ENCODE results near the gene SPEN. TPM values are rescaled to one million over a fixed set of nuclear protein-coding genes. Genes with fewer than 3 reads are reported as not detected.
A peak's percentile ranks its signal among the peaks of the same experiment; 100 is the strongest.

Gene SPEN
- total RNA-seq, 1 experiment from 2014 or later: 20.1 TPM

DNA sequence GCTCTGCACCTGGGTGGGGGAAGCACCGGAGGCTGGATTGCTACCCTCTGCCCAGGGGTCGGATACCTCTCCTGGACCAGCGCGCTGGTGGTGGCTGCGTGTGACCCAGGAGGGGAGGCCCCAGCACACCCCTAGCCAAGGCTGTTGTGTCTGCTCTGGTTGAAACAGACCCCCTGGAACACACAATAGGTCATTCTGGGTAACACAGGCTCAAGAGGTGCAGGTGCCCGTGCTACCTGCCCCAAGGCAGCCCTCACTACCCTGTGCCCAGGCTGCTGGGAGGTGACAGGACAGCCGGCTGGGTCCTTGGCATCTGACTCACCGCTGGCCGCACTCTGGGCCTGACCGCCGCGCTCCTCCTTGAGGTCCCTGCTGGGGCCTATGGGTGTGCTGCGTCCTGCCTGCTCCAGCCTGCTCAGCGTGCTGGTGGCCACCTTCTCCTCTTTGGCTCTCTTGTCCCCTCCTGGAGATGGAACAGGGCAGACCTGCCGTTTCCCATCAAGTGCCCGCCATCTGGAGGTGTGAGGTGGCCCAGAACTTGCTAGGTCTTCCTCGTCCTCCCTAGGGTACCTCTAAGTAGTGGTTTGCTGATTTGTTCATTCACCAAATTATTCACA, 98.4 kb downstream of the SPEN start:
- no peak for DNase-seq (ENCODE audit: low spot score)

DNA sequence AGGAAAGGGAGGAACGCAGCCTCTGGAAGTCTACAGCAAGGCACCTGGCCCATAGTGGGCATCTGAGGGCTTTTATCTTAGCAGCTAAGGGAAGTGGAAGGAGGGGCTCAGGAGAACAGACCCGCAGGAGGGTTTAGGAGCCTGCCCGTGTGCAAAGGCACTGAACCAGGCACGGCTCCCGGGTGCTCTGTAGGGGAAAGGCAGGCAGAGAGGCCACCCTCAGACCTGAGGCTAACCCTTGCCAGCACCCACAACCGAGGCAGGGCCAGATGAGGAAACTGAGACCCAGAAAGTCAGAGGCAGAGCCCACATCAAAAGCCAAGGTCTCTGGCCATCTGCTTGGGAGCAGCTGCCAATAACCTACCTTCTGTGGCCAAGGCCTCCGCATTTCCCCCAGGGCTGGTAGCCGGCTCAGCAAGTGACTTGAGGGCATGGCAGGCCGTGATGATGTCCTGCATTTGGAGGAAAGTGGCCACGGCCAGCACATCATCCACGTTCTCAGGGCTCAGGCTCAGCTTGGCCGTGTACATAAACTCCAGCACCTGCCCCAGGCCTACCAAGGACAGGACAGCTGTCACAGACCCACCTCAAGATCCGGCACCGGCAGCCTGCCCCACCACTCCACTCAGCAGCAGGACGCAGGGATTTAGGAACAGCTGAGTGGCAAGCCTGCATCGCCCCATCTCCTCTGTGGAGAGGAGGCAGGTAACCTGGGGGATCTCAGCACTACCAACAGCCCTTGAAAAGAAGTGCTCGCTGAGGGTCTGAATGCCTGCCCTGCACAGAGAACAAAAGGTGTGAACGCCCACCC, 99.3 kb downstream of the SPEN start:
- no peak for DNase-seq (ENCODE audit: low spot score)

GRCh38 chr1:15947382-15948090, 100.0 kb downstream of the SPEN start:
- DNase-seq (ENCODE audit: low spot score): no peak

- no peak for DNase-seq (ENCODE audit: low spot score)
Observed at GRCh38 chr1:15948091-15948591, 100.6 kb downstream of the SPEN start.

DNA sequence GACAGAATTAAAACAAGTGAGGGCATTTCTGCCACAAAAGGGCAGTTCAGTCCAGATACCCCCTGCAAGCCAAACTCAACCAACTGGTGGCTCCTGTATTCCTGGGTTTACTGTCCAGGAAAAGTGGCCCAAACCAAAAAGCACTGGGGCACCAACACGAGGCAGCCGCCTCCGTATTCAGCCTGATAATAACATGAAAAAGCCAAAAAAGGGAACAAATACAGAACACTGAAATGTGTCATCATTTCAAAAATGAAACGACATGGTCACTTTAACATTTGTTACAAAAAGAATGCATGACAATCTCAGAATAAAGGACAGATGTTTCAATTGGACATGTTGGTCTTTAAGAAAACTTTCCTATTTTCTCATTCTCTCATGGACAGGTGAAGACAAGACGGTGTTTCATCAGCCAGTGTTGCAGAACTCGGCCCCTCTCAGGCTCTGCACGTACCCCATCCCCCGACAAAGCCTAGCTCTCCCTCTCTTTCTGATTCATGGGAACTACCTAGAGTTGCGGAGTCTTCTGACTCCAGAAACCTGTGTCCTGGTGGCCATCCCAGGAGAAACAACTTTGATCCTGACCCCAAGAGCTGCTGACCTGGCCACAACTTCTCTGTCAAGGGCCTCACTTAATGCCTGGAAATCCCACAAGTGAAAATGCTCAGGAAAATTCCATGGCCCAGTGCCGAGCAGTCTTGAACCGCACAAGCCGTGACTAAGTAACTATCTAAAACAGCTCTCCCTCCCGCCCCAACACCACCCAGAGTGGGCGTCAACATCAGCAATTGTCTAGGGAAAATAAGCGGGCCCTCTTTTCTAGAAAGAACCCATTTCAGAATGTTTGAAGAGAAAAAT, 101.3 kb downstream of the SPEN start:
- no peak for DNase-seq (ENCODE audit: low spot score)

DNA sequence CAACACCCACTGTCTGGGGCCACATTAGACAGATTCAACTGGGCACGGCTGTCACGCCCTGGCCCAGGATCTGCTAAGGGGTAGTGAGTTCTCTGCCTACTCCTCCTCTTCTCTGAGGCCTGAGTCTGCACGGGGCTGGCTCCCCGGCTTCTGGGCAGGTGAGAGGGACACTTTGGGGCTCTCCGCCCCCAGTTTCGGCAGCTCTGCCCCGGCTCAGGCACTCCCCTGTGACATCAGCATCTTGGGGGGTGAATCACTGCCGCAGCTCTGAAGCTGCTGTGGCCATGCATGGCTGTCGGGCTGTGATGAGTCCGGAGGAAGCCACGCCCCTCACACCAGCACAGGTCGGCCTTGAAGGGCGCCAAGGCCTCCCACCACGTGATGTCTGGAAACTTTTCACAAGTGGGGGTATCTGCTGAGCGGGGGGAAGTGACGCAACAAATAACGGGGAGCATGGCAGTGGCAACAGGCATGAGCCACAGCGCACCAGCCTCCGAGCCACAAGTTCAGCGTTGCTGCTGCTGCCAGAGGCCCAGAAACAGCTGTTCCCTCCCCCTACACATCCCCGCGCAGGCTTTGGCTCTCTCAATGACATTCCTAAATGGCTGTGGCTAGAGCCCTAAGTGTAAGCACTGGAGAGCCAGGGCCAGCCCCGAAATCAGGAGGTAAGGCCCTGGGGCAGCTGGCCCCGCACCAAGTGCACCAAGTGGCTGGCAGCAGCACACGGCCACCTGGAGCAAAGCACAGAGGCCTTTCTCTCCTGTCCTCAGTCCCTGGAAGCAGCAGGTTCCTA, 102.1 kb downstream of the SPEN start:
- no peak for DNase-seq (ENCODE audit: low spot score)

GRCh38 chr1:15950302-15950701, 102.8 kb downstream of the SPEN start:
- DNase-seq (ENCODE audit: low spot score): no peak

GRCh38 chr1:15950763-15951295, 103.3 kb downstream of the SPEN start:
- no peak for DNase-seq (ENCODE audit: low spot score)

DNA sequence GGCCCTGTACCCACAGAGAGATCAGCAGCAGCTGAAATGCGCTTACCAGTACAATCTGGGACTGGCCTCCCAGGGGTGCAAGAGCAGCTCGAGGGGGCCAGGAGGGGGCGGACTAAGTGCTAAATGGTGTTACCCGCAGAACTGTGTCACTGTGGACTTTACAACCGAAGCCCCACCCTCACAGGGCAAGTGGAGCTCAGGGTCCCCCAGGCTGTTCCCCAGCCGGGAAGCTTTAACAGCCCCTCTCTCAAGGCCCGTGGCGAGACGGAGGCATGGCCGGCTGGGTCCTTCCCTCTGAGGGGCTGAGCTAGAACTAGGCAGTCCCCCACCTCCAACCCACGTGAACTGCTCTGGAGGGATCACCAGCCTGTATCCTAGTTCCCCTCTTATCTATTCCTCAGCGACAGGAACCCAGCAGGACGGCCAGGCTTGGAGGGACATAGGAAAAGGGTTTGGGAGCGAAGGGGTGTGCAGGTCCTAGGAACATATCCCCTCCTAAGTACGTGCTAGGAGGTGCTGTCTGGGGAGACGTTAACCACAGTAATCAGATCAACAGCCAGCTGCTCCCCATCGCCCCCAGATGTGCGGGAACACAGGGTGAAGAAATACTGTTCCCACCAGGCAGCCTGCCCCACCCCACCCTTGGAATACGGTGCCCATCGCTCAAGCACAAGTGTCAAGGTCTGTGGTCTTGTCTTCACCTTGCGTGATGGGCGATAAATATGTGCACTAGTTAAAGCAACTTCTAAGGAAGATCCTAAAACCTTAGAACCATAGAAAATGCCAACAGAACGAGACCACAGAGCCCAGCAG, 104.0 kb downstream of the SPEN start:
- DNase-seq (ENCODE audit: low spot score): no peak

GRCh38 chr1:15952317-15953258, 105.1 kb downstream of the SPEN start:
- peak; percentile 59 for DNase-seq (ENCODE audit: low spot score)

DNA sequence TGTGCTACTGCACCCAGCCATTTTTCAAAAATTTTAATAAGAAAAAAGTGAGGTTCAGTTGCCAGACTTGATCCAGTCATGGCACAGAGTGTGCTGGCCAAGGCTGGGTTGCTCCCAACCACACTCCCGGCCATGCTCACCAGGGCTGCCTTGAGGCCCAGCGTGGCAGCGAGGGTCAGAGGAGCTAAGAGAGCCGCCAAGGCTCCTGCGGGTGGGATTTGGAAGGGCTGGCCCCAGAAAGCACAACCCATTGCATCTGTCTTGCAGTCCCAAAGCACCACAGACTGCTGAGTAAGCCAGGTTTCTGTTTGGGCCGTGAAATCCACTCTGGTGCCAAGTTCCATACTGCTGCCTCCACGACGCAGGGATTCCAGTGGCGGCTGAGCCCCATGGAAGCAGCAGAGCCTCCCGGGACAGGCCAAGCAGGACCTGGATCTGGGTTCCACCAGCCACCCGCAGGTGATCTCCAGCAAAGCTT, 105.8 kb downstream of the SPEN start:
- no peak for DNase-seq (ENCODE audit: low spot score)

DNA sequence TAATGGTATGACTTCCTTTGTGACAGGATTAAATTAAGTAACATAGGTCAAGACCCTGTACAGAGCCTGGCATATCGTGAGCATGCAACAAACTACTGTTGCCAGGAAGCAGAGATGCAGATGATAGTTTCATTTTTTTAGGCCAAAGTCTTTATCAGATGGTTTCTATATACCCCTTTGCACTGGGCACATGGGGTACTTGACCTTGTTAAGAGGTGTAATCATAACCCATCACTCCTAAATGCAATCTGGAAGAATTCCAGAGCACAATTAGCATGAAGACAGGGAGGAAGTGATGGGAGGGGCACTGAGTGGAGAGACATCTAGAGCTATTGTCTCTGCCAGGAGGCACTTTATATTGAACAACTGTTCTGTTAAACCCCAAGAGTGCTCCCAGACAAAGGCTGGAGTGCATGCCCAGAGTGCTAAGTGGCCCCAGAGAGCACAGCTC, 106.3 kb downstream of the SPEN start:
- no peak for DNase-seq (ENCODE audit: low spot score)

DNA sequence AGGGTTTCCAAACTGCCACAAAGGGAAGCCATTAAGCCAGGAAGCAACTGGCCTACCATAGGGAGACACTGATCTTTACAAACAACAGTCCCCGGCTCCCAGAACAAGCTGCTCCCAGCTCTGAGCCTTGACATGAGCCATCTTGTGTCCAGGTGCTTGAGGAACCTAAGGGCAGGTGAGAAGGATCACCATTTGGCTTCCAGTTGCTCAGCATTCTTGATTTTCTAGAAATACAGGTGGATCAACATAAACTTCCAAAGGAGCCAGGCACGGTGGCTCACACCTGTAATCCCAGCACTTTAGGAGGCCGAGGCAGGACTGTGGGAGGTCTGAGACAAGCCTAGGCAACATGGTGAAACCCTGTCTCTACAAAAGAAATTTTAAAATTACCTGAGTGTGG, 106.8 kb downstream of the SPEN start:
- no peak for DNase-seq (ENCODE audit: low spot score)

DNA sequence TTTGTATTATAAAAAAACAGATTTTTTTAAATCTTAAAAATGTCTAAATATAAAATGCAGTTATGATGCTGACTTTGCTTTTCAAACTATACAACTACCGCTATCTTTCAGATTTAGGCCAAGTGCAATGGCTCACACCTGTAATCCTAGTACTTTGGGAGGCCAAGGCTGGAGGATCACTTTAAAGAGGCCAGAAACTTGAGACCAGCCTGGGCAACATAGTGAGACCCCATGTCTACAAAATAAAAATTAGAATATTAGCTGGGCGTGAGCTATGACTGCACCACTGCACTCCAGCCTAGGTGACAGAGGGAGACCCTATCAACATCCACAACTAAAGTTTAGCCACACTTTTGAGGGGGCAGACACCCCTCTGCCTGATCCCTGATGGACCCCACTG, 108.0 kb downstream of the SPEN start:
- DNase-seq (ENCODE audit: low spot score): no peak

DNA sequence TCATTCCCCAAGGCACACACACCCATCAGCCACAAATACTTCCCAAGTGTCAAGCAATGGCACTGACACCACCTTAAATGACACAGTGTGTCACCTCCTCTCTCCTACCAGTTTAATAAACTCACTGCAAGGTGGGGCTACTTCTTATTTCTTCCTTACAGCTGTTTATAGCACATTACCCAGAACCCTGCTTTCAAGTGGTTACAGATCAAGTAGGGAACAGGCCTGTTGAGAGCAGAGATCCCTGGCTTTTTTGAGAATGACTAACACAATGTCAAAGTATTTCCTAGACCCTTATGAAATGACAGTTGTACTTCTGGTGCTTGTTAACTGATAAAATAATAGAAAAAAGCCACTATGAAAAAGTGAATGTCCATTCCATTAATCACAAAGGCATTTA, 108.6 kb downstream of the SPEN start:
- no peak for DNase-seq (ENCODE audit: low spot score)

- no peak for DNase-seq (ENCODE audit: low spot score)
Observed at GRCh38 chr1:15957221-15958095, 110.0 kb downstream of the SPEN start.

- DNase-seq (ENCODE audit: low spot score): no peak
Observed at GRCh38 chr1:15958111-15958510, 110.6 kb downstream of the SPEN start.

Measured in HT-29 (cell line).